NCI-H1048 (cell line): ENCODE data around the gene GPD2.

ENCODE experiments used
- DNase-seq: peaks from one replicate; lab custom pipeline; 2025; lab: John Stamatoyannopoulos, UW

Gene GPD2

DNA sequence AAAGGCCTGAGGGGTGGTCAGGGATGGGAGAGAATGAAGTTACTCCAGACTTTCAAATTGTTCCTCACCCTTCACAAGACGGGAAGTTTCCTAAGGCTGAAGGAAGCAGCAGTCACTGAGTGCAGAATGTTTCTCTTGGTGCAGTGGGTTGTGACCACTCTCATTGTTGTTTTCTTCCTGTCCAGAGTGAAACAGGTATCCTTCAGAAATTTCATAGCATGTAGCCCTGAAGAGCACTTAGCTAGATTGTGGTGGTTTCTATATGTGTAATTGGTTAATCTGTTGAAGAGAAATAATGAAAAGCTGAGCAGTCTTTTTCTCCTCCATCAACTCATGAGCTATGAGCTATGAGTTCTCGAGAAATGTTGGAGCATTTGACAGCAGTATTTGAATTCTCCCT lies 96.8 kb downstream of the GPD2 start:
- DNase-seq: no peak

DNA sequence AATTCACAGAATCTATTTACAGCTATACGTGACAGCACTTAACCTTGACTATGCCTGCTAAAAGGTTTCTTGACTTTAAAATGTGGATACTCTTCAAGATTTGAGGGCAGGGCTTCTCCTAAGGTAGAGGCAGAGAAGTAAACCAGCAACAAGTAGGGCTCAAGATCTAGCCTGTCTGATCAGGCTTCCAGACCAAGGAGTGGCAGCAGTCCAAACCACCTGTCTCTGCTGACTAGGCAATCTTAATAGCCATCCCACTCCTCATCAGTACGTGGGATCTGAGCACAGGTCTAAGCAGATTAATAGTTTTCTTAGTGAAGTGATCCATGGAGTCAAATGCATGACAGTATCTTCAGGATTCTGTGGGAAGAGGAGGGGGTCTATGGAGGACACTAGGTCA lies 100.4 kb downstream of the GPD2 start:
- no peak for DNase-seq

DNA sequence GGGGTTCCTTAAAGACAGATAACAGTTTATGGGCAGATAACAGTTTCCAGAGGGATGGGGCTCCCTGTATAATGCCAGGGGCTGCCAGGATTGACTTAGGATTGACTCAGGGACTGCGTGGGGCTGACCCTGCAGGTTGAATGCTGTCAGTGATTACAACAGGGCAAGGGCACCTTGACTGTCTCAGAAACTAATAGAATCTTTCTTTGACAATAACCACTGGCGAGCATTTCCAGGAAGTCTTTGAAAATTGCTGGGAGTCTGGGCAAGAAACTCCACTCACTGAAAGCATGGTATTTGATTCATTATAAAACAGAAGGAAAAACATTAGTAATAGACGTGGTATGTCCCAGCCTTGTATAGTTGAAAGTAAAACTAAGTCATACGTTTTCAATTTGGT lies 101.0 kb downstream of the GPD2 start:
- no peak for DNase-seq

DNA sequence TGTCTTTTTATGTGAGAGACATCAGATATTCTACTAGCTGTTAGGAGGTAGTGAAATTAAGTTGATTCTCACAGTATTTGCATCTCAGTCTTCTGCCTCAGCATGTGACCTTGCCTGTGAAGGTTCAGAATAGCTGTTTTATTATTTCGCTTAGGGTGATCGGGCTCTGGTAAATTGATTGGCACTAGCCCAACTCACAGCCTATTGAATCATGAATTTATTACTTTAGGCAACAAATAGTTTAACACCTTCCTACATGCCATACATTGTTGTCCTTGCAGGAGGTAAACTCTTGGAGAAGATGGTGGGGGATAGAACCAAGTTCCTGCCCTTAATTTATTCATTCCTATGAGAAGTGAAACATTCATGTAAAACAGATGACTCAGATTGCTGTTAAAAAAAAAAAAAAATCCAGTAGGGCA lies 101.9 kb downstream of the GPD2 start:
- peak; percentile 62 for DNase-seq

DNA sequence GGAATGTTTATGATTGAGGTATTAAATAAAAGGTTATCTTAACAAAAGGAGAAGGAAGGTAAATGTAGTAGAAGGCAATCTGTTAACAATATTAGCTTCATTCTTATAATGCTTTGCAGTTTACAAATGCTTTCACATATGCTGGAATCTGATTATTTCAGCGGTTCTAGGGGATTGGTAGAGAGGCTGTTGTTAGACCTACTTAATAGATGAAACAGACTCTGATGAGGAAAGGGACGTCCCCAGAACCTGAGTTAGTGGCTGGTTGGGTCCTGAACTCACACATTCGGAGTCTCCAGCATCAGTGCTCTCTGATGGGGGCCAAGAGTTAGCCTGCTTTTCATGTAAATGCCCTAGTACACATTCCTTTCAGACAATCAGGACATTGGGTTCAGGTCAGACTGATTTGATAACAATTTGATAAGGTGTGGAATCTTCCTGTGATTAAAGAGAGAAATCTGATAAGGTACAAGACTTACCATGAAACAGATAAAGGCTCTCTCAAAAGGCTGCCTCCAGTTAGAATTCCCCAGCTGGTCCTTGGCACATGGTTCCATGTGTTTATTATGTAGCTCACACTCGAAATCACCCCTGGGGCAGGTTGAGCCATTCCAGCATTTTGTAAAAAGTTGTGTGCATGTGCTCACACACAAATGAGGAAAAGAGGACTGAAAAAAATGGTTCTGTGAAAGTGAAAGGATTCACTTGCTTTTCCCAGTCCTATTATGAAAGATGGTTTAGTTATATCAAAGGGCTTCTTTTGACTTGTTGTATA lies 103.1 kb downstream of the GPD2 start:
- DNase-seq: no peak

DNA sequence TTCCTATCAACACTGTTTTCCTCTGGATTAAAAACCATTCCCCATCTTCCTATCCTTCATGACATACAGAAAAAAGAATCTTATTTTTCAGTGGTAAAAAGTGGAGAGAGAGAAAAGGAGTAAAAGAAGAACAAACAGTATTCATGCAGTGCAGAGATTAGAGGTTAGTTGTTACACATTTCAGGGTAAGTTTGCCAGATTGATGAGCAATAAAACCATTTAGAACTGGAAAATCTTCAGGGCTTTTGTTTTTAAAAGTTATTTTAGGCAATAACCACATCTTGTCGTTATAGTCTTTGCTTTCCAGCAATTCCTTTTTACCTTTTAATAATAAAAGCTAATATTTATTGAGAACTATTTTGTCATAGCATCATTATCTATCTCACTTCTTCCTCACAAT lies 104.5 kb downstream of the GPD2 start:
- DNase-seq: no peak

DNA sequence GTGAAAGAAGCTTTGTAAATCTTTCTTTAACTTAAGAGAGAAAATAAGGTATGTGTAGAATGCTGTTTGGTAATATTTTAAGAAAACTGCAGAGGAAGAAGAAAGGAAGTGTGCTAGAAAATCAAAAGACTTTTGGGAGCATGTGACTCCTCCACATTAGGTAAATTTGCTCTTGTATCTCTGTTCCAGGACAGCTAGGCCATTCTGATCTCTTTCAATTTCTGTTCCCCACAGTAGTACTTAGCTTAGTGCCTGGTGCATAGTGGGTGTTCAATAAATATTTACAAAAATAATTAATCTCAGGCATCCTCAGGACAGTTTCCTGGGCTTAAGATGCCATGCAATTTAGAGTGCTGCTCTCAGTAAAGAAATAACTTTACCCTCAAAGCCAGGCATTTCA lies 105.0 kb downstream of the GPD2 start:
- no peak for DNase-seq

DNA sequence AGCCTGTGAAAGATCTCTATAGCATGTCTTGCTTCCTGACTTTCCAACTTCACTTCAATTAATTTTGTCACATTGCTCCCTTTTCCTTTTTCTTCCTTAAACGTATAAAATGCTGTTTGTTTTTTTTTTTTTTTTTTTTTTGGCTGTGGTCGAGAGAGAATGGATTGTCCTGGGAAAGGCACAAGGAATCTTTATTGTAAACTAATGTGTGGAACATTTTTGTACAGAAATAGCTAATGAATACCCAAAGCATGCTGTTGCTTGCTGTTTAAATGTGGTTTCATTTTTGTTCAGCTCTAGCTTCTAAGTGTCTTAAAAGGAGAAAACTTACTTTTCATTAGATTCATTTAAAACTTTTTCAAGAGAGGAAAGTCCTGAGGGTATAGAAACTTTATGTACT lies 105.5 kb downstream of the GPD2 start:
- no peak for DNase-seq

GRCh38 chr2:156548413-156548812 lies 112.2 kb downstream of the GPD2 start:
- DNase-seq: no peak

- DNase-seq: no peak
Measured at GRCh38 chr2:156553714-156554442, 117.7 kb downstream of the GPD2 start.

DNA sequence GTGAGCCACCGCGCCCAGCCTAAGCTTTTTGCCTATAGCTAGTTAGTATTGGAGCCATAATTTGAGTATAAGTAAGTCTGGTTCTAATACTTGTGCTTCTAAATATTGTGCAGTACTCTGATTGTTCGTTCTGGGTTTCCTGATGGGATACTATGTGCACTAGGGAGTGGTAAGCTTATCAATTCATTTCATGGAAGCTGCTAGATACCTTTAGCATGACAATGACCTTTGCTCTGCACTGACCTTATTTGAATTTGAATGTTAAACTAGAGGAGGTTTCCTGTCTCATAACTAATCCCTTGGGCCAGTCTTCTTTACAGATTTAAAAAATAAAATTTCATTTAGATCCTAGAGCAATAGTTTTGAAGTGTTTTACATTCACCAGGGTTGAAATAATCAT lies 125.1 kb downstream of the GPD2 start:
- no peak for DNase-seq

GRCh38 chr2:156562124-156562523 lies 125.9 kb downstream of the GPD2 start:
- DNase-seq: no peak

DNA sequence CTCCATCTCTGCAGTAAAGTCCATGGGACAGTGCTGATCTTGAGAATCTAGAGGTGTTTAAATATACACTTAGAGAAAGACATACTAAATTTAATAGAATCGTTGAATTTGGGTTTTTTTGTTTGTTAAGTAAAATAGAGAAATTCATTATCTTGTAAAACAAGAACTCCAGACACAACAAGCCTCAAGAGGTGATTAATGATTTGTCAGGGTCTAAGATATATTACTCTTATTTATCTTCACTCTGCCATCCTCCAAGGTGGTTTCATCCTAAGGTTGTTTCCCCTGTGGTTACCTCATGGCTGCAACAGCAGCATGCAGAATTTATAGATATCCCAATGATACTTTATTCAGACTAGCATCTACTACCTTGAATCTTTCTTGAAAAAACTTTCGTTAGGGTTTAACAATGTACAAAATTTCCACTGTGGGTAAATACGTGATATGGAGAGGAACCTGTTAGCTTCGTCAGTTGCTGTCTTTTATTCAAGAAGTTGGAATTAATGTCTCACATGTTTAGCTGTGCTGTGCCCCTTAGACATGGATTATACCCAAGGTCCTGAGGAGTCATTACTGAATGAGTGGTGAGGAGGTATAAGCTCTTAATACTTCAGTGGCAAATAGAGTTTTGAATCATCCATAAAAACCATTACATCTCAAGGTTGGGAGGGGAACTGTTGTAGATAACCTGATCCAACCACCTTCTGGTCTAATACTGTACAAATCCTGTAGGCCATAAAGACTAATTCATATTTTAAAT lies 128.0 kb downstream of the GPD2 start:
- DNase-seq: no peak

DNA sequence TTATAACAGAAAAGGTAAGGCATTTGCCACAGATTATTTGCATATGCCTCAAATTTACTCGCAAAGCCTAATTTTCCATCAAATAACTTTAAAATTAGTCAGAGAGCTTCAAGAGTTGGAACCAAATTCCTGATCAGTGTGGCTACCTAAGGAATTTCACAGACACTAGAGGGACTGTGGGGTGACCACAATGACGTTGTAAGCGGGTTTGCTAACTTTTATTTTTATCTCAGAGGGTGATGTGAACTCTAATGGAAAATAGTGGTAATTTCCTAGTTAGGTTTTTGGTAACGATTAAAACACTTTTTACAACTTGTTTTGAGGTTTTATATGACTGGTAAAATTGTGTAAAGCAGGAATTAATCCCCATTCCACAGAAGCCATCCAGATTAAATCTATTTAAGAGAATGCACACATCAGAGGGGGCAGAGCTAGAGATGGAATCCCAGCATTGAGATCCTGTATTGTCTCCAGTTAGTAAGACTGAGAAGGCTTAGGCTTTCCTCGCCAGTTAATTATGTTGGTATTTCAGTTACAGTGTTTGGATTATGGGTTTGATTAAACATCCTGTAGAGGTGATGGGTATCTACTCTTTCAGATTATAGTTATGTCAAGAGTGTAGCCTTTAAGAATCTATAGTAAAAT lies 129.0 kb downstream of the GPD2 start:
- DNase-seq: peak; percentile 4

DNA sequence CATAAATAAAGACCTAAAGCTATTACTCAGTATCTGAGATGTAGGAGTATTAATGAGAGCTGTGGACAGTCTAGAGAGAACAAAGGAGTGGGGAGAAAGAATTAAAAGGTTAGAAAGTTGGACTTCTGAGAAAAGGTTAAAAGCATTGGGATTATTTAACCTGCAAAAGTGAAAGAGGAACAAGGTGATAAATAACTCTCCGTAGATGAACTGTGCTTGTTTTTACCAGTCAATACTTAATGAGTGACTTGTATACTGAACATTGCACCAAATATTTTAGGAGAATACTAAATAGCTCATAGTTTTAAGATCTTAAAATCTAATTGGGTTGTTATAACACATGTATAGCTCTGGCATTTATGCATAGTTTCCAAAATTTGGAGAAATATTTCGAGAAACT lies 137.5 kb downstream of the GPD2 start:
- no peak for DNase-seq

DNA sequence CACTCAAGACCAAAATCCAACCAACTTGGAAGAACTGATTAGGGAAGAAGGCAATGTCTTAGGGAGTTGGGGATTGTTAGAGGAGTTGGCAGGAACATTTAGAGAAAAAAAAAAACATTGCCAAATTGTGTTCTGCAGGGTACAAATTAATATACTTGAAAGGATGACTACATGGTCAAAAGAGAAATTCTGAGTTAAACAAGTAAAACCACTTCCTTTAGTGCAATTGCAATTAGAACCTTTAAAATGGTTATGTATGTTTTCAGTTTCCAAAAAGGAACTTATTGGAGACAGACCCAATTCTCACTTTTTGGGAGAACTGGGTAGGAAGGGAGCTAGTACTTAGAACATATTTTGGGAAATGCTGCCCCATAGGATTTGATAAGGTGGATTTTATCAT lies 137.9 kb downstream of the GPD2 start:
- no peak for DNase-seq

DNA sequence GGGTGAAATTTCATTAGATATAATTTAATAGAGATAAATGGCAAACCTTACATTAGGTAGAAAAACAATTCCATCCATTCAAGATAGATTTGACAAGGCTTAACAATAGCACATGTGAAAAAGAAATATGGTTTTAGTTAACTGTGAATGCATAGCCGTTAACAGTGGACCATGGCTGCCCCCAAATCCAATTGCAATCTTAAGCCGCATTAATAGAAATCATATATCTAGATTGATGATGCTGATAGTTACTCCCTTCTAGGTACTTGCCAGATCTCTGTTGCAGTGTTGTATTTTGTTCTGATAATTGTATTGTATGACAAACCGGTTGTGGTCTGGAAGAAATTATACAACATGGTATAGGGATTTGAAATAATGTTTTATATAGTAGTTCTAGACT lies 139.8 kb downstream of the GPD2 start:
- DNase-seq: no peak

- DNase-seq: no peak
Measured at GRCh38 chr2:156580501-156580900, 144.3 kb downstream of the GPD2 start.

DNA sequence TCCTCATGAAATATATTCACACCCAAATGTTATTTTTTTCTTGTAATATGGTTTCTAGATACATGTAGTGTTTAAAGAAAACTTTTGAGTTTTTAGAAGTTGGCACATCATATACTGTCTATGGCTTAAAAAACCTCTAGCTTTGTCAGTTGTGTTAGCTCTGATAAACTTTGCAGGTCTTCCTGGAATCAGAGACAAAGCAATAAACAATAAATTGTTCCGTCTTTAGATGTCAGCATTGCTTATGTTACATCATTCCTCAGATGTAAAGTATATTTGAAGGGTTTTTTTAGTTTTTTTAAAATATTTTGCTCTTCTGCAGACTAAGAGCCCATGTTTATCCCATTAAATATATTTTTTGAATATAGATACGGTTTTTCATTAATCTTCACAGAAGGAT lies 145.1 kb downstream of the GPD2 start:
- DNase-seq: no peak

DNA sequence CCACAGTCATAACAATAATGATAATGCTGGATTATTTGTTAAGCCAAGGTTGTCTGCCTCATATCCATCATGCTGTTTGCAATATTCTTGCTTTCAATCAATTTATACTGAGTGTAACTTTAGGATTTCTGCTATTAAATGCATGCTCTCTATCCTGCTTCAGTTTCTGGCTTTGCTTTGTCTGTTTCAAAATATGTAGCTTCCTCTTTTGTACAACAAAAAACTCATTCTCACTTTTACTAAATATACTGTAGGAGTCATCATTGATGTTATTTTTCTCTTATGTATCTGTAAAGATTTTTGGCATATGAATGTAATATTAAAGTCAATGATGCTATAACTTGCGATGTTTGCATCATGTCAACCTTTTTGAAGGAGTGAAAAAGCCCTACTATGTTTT lies 149.3 kb downstream of the GPD2 start:
- DNase-seq: no peak

DNA sequence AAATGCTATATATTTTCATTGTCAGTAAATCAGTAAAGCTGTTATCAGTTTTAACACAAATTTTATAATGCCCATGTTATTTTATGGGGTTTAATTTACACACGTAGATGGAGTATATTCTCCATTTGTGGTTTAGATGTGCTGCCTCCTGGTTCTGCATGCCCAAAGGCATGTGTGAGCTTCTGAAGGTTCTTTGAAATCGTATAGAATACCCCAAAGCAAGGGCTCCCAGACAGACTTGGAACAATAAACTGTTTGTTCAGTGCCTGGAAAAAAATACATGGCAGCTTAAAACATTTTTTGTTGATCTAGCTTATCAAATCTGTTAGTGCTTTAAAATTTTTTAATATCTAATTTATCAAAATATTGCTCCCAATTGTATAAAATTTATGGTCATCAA lies 150.4 kb downstream of the GPD2 start:
- DNase-seq: no peak

DNA sequence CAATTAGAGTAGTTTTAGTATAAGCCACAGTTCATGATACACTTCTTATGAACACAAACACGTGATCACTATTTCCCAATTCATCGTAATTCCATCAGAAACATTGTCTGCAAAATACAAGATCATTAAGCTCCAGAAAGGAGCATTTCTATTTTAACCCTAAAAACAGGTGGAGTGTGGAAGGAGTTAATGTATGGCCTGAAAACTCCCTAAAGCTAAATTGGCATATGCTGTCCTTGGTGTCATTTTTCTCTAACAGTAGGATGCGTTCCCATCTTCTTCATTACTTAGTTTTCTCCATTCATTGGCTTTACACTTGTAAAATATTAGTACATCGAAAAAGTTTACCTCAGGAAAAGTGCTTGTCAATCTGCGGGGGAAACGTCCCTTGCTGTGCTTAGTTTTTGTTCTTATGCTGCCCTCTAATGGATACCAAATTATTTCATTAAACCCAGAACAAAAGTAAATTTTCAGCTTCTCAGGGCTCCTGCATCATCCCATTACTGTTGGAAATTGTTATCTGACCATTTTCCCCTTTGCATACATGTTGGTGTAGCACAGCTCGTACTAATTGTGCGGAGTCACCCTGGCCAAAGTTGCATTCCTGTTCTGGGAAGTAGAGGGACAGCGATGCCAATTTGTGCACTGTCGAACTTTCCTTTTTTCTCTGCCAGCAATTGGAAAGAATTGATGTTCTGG lies 153.4 kb downstream of the GPD2 start:
- no peak for DNase-seq
